SH-SY5Y (cell line): Measurements from ENCODE around the gene SCYGR4.

Experiments
- GATA2 ChIP-seq: IDR thresholded peaks from 2 replicates; pipeline ENCODE4 v1.6.1; 2011; ENCODE audit warnings: mild to moderate bottlenecking, low read depth, low read length
- GATA3 ChIP-seq: IDR thresholded peaks from 2 replicates; pipeline ENCODE4 v1.6.1; 2011; ENCODE audit warnings: low read depth, mild to moderate bottlenecking, low read length, moderate library complexity

DNA sequence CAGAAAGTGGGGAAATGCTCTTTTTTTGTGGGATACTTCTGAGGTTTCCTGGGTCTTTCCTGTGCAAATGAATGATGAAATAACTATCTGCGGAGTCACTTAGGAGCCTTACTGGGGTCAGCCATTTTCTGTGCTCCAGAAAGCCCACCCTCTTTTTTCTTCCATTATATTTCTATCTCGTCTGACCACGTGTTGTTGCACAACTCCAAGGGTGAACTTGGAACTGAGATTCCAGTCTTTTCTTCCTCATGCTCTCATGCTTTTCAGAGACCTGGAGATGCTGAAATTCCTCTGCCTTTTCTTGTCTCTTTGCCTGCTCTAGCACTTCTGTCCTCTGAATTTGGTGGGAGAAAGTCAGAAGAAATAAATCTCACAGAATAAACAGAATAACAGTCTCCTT lies 44.5 kb downstream of the SCYGR4 start:
- TF ChIP-seq GATA3: no peak
- no peak for TF ChIP-seq GATA2
